HL-60 (cell line): ENCODE data around the gene BCL2L1.
A peak's percentile ranks its signal among the peaks of the same experiment; 100 is the strongest.

Experiments
- DNase-seq, 2 experiments: peaks; one replicate each; pipeline ENCODE4 v3.0.0-alpha.2; 2010 to 2020; ENCODE audit warnings: low read depth in 1 of 2, low spot score in 1 of 2
- H3K27ac ChIP-seq: fragments of 250-450 bp; sonication (Bioruptor Pico); replicated peaks from 2 replicates; pipeline ENCODE4 v1.5.1; 2020; ENCODE audit warnings: mild to moderate bottlenecking, moderate library complexity
- H3K27me3 ChIP-seq: fragments of 250-450 bp; sonication (Bioruptor Pico); 2 replicates; pipeline ENCODE4 v1.5.1; 2021; ENCODE audit warnings: mild to moderate bottlenecking, moderate library complexity; ENCODE audit not compliant: insufficient read depth, poor library complexity, severe bottlenecking
- H3K4me3 ChIP-seq: replicated peaks from 2 replicates; pipeline ENCODE4 v1.5.1; 2011; ENCODE audit warnings: mild to moderate bottlenecking, control low read depth, low read length; ENCODE audit not compliant: insufficient read depth
- CTCF ChIP-seq: IDR thresholded peaks from one replicate; pipeline ENCODE4 v1.5.1; 2011; ENCODE audit warnings: low read length, control low read depth, inconsistent platforms; ENCODE audit not compliant: insufficient read depth
- GABPA ChIP-seq: IDR thresholded peaks from 2 replicates; pipeline ENCODE4 v1.6.1; 2012; ENCODE audit warnings: low read depth
- POLR2AphosphoS5 ChIP-seq: IDR thresholded peaks from 2 replicates; pipeline ENCODE4 v1.6.1; 2012; ENCODE audit warnings: low read depth
- REST ChIP-seq: IDR thresholded peaks from 2 replicates; pipeline ENCODE4 v1.6.1; 2012; ENCODE audit warnings: low read depth; ENCODE audit not compliant: insufficient replicate concordance
- SPI1 ChIP-seq: IDR thresholded peaks from 2 replicates; pipeline ENCODE4 v1.6.1; 2012; ENCODE audit warnings: low read depth, mild to moderate bottlenecking, borderline replicate concordance
- long read RNA-seq: library from polyadenylated mRNA; unstranded; transcript quantifications from one replicate; pipeline ENCODE4 v2.0.0, GENCODE V29; 2020

The BCL2L1 gene
- long read RNA-seq, transcript BCL2L1-208 (3 exons, 894 nt), result major isoform, 13 of 34 reads
- long read RNA-seq, partial matches to known transcripts, result 0 of 34 reads
- long read RNA-seq, other reads (novel, unspliced or antisense), result 19 of 34 reads

GRCh38 chr20:31722257-31723068, at the start of gene BCL2L1:
Gene BCL2L1, minus strand, starts transcription at chr20:31722868. Its CDS starts 650 bp downstream, at chr20:31722218.
- TF ChIP-seq CTCF (peak; percentile 0), SPI1 (no peak)
- peak within 1 kb of the TSS; percentile 87 for H3K4me3 ChIP-seq

GRCh38 chr20:31770243-31770642, 47.6 kb upstream of the BCL2L1 start:
- Histone ChIP-seq H3K27me3 (no peaks in the 10 kb centered on the region), H3K4me3 (no peak overlapping the region), H3K27ac (no peak overlapping the region)
- TF ChIP-seq GABPA (no peak), CTCF (no peak), POLR2AphosphoS5 (no peak), SPI1 (no peak), REST (no peak)
- no peak for DNase-seq

More at GRCh38 chr20:31722257-31723068, at the start of gene BCL2L1:
- Histone ChIP-seq H3K27ac (peak within 1 kb of the TSS; percentile 96), H3K27me3 (no peaks in the 10 kb centered on the region)
- peak; percentile 73 to 81 for DNase-seq

GRCh38 chr20:31769681-31770080, 47.0 kb upstream of the BCL2L1 start:
- no peak overlapping the region for H3K27ac ChIP-seq
- H3K4me3 ChIP-seq, result no peak overlapping the region
- TF ChIP-seq POLR2AphosphoS5 (no peak), REST (no peak)
- H3K27me3 ChIP-seq, result no peaks in the 10 kb centered on the region
- no peak for DNase-seq

- Histone ChIP-seq H3K4me3 (no peak overlapping the region), H3K27me3 (no peaks in the 10 kb centered on the region), H3K27ac (no peak overlapping the region)
- TF ChIP-seq SPI1 (no peak), GABPA (no peak), CTCF (no peak), REST (no peak), POLR2AphosphoS5 (no peak)
- DNase-seq, result no peak
These were observed 45.1 kb upstream of the BCL2L1 start for GRCh38 chr20:31767805-31768204.
